ENCODE results near the gene ARFGAP1. TPM values are rescaled to one million over a fixed set of nuclear protein-coding genes. Genes with fewer than 3 reads are reported as not detected.

Gene ARFGAP1
- total and polyA plus RNA-seq, 4 donors = 35.3 to 116 (median 83.3) TPM

GRCh38 chr20:63230800-63231268, 41.8 kb upstream of the ARFGAP1 start:
- Histone ChIP-seq H3K27ac (ENCODE audit: low read depth, low read length) (peak overlapping the region; percentile 67), H3K4me3 (ENCODE audit: low read depth, low read length) (no peak overlapping the region), H3K36me3 (ENCODE audit: control insufficient read depth, insufficient read depth, low read length) (no peaks in the 10 kb centered on the region), H3K4me1 (ENCODE audit: control insufficient read depth, insufficient read depth, low read length) (peaks cover 37% of the 10 kb centered on the region), H3K27me3 (ENCODE audit: control insufficient read depth, insufficient read depth, low read length) (no peaks in the 10 kb centered on the region), H3K9me3 (ENCODE audit: control insufficient read depth, insufficient read depth, low read length) (no peaks in the 10 kb centered on the region)
- peak in 2 of 6 donors; percentile 87 to 88 for DNase-seq (ENCODE audit: low read depth in 4 of 6, low spot score in 6 of 6)
- 9% methylated on average over 15 of the region's 17 CpGs for WGBS (ENCODE audit: insufficient coverage)

- no peak overlapping the region for H3K27ac ChIP-seq (ENCODE audit: low read depth, low read length)
- H3K4me3 ChIP-seq (ENCODE audit: low read depth, low read length) = no peak overlapping the region
- peaks cover 53% of the 10 kb centered on the region for H3K4me1 ChIP-seq (ENCODE audit: control insufficient read depth, insufficient read depth, low read length)
- H3K36me3 ChIP-seq (ENCODE audit: control insufficient read depth, insufficient read depth, low read length) = no peaks in the 10 kb centered on the region
- 67% methylated on average over 9 of the region's 18 CpGs for WGBS (ENCODE audit: insufficient coverage)
- no peak for DNase-seq (ENCODE audit: low read depth in 4 of 6, low spot score in 6 of 6)
- H3K27me3 ChIP-seq (ENCODE audit: control insufficient read depth, insufficient read depth, low read length) = no peaks in the 10 kb centered on the region
- H3K9me3 ChIP-seq (ENCODE audit: control insufficient read depth, insufficient read depth, low read length) = no peaks in the 10 kb centered on the region
Observed at GRCh38 chr20:63232235-63233060, 40.2 kb upstream of the ARFGAP1 start.

GRCh38 chr20:63233061-63233344, 39.6 kb upstream of the ARFGAP1 start:
- no peaks in the 10 kb centered on the region for H3K9me3 ChIP-seq (ENCODE audit: control insufficient read depth, insufficient read depth, low read length)
- H3K27ac ChIP-seq (ENCODE audit: low read depth, low read length) = no peak overlapping the region
- DNase-seq (ENCODE audit: low read depth in 4 of 6, low spot score in 6 of 6) = no peak
- H3K27me3 ChIP-seq (ENCODE audit: control insufficient read depth, insufficient read depth, low read length) = no peaks in the 10 kb centered on the region
- H3K36me3 ChIP-seq (ENCODE audit: control insufficient read depth, insufficient read depth, low read length) = no peaks in the 10 kb centered on the region
- 95% methylated on average over 2 of the region's 3 CpGs for WGBS (ENCODE audit: insufficient coverage)
- H3K4me1 ChIP-seq (ENCODE audit: control insufficient read depth, insufficient read depth, low read length) = peaks cover 58% of the 10 kb centered on the region
- H3K4me3 ChIP-seq (ENCODE audit: low read depth, low read length) = no peak overlapping the region

- Histone ChIP-seq H3K27ac (ENCODE audit: low read depth, low read length) (no peak overlapping the region), H3K4me3 (ENCODE audit: low read depth, low read length) (no peak overlapping the region), H3K4me1 (ENCODE audit: control insufficient read depth, insufficient read depth, low read length) (peaks cover 66% of the 10 kb centered on the region), H3K27me3 (ENCODE audit: control insufficient read depth, insufficient read depth, low read length) (no peaks in the 10 kb centered on the region), H3K9me3 (ENCODE audit: control insufficient read depth, insufficient read depth, low read length) (no peaks in the 10 kb centered on the region), H3K36me3 (ENCODE audit: control insufficient read depth, insufficient read depth, low read length) (no peaks in the 10 kb centered on the region)
- WGBS (ENCODE audit: insufficient coverage) = 87% methylated on average over 16 of the region's 17 CpGs
- no peak for DNase-seq (ENCODE audit: low read depth in 4 of 6, low spot score in 6 of 6)
Observed at GRCh38 chr20:63233924-63234323, 38.7 kb upstream of the ARFGAP1 start.

GRCh38 chr20:63234693-63235398, 37.8 kb upstream of the ARFGAP1 start:
- WGBS (ENCODE audit: insufficient coverage) = 23% methylated on average over 17 of the region's 20 CpGs
- DNase-seq (ENCODE audit: low read depth in 4 of 6, low spot score in 6 of 6) = peak in 1 of 6 donors; percentile 71
- H3K4me1 ChIP-seq (ENCODE audit: control insufficient read depth, insufficient read depth, low read length) = peaks cover 69% of the 10 kb centered on the region
- H3K36me3 ChIP-seq (ENCODE audit: control insufficient read depth, insufficient read depth, low read length) = peaks cover 5% of the 10 kb centered on the region
- H3K27me3 ChIP-seq (ENCODE audit: control insufficient read depth, insufficient read depth, low read length) = no peaks in the 10 kb centered on the region
- no peak overlapping the region for H3K27ac ChIP-seq (ENCODE audit: low read depth, low read length)
- H3K9me3 ChIP-seq (ENCODE audit: control insufficient read depth, insufficient read depth, low read length) = no peaks in the 10 kb centered on the region
- H3K4me3 ChIP-seq (ENCODE audit: low read depth, low read length) = no peak overlapping the region

GRCh38 chr20:63235399-63235983, 37.1 kb upstream of the ARFGAP1 start, which contains the start of gene BIRC7:
TSS of gene BIRC7 (plus strand) at chr20:63235905. CDS start at chr20:63236097, 192 bp downstream.
- H3K4me3 ChIP-seq (ENCODE audit: low read depth, low read length) = no peak within 1 kb of the TSS
- H3K9me3 ChIP-seq (ENCODE audit: control insufficient read depth, insufficient read depth, low read length) = no peaks in the 10 kb centered on the region
- DNase-seq (ENCODE audit: low read depth in 4 of 6, low spot score in 6 of 6) = no peak
- H3K36me3 ChIP-seq (ENCODE audit: control insufficient read depth, insufficient read depth, low read length) = peaks cover 7% of the 10 kb centered on the region
- peaks cover 67% of the 10 kb centered on the region for H3K4me1 ChIP-seq (ENCODE audit: control insufficient read depth, insufficient read depth, low read length)
- no peaks in the 10 kb centered on the region for H3K27me3 ChIP-seq (ENCODE audit: control insufficient read depth, insufficient read depth, low read length)
- H3K27ac ChIP-seq (ENCODE audit: low read depth, low read length) = no peak within 1 kb of the TSS
- WGBS (ENCODE audit: insufficient coverage) = 46% methylated on average over 15 of the region's 17 CpGs

GRCh38 chr20:63236116-63236837, 36.3 kb upstream of the ARFGAP1 start:
- Histone ChIP-seq H3K9me3 (ENCODE audit: control insufficient read depth, insufficient read depth, low read length) (no peaks in the 10 kb centered on the region), H3K27me3 (ENCODE audit: control insufficient read depth, insufficient read depth, low read length) (no peaks in the 10 kb centered on the region), H3K36me3 (ENCODE audit: control insufficient read depth, insufficient read depth, low read length) (peaks cover 15% of the 10 kb centered on the region), H3K27ac (ENCODE audit: low read depth, low read length) (no peak overlapping the region), H3K4me3 (ENCODE audit: low read depth, low read length) (no peak overlapping the region), H3K4me1 (ENCODE audit: control insufficient read depth, insufficient read depth, low read length) (peaks cover 64% of the 10 kb centered on the region)
- WGBS (ENCODE audit: insufficient coverage) = 61% methylated on average over 24 of the region's 26 CpGs
- peak in 1 of 6 donors; percentile 27 for DNase-seq (ENCODE audit: low read depth in 4 of 6, low spot score in 6 of 6)

DNA sequence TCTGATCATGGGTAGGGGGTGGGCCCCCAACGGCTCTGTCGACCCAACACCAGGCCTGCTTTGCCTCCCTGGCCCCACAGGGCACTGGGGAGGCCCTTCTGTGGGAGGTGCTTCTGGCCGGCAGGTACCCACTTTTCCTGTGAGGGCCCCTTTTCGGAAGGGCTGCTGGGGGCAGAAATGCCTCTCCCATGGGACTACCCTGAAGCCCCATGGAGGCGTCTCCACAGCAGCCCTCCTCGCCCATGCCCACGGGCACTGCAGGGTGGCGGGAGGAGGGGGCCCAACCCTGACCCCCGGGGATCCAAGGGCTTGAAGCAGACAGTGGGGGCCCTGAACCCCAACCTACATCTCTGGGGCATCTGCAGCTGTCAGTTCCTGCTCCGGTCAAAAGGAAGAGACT, 34.6 kb upstream of the ARFGAP1 start:
- Histone ChIP-seq H3K27ac (ENCODE audit: low read depth, low read length) (peak overlapping the region; percentile 73), H3K27me3 (ENCODE audit: control insufficient read depth, insufficient read depth, low read length) (no peaks in the 10 kb centered on the region), H3K36me3 (ENCODE audit: control insufficient read depth, insufficient read depth, low read length) (peaks cover 30% of the 10 kb centered on the region), H3K9me3 (ENCODE audit: control insufficient read depth, insufficient read depth, low read length) (no peaks in the 10 kb centered on the region), H3K4me1 (ENCODE audit: control insufficient read depth, insufficient read depth, low read length) (peaks cover 66% of the 10 kb centered on the region), H3K4me3 (ENCODE audit: low read depth, low read length) (no peak overlapping the region)
- no peak for DNase-seq (ENCODE audit: low read depth in 4 of 6, low spot score in 6 of 6)
- WGBS (ENCODE audit: insufficient coverage) = 78% methylated on average over 10 of the region's 10 CpGs

- 34% methylated on average over 11 of the region's 16 CpGs for WGBS (ENCODE audit: insufficient coverage)
- Histone ChIP-seq H3K27me3 (ENCODE audit: control insufficient read depth, insufficient read depth, low read length) (no peaks in the 10 kb centered on the region), H3K4me1 (ENCODE audit: control insufficient read depth, insufficient read depth, low read length) (peaks cover 66% of the 10 kb centered on the region), H3K9me3 (ENCODE audit: control insufficient read depth, insufficient read depth, low read length) (no peaks in the 10 kb centered on the region), H3K4me3 (ENCODE audit: low read depth, low read length) (no peak overlapping the region), H3K27ac (ENCODE audit: low read depth, low read length) (peak overlapping the region; percentile 73), H3K36me3 (ENCODE audit: control insufficient read depth, insufficient read depth, low read length) (peaks cover 36% of the 10 kb centered on the region)
- DNase-seq (ENCODE audit: low read depth in 4 of 6, low spot score in 6 of 6) = peak in 2 of 6 donors; percentile 45 to 67
Observed at GRCh38 chr20:63238514-63239125, 34.0 kb upstream of the ARFGAP1 start.
